ENCODE data around the gene MTFP1.
"Not testable (repeated sequence)": the region's sequence is repeated elsewhere in the genome, so short reads cannot be mapped to it uniquely, and the experiment has no call there.

MTFP1 gene

GRCh38 chr22:30455075-30455840 lies 29.7 kb downstream of the MTFP1 start:
- DNase-seq: no peak

GRCh38 chr22:30457981-30458380 lies 32.4 kb downstream of the MTFP1 start:
- no peak for DNase-seq

- DNase-seq: peak; percentile 14
Observed at GRCh38 chr22:30459181-30460052, 33.8 kb downstream of the MTFP1 start.

GRCh38 chr22:30460147-30460546 lies 34.6 kb downstream of the MTFP1 start:
- no peak for DNase-seq

GRCh38 chr22:30460555-30460954 lies 35.0 kb downstream of the MTFP1 start:
- not testable (repeated sequence) for DNase-seq

GRCh38 chr22:30469165-30469564 lies 43.6 kb downstream of the MTFP1 start:
- DNase-seq: no peak

GRCh38 chr22:30470655-30471054 lies 45.1 kb downstream of the MTFP1 start:
- no peak for DNase-seq

- no peak for DNase-seq
Observed at GRCh38 chr22:30471616-30472318, 46.2 kb downstream of the MTFP1 start, which contains the start of gene SEC14L3. SEC14L3 (minus strand) TSS chr22:30472017; CDS start chr22:30471958, 59 bp downstream.

GRCh38 chr22:30472994-30473720 lies 47.6 kb downstream of the MTFP1 start:
- no peak for DNase-seq

GRCh38 chr22:30474121-30474520 lies 48.6 kb downstream of the MTFP1 start:
- DNase-seq: no peak

GRCh38 chr22:30474683-30475424 lies 49.3 kb downstream of the MTFP1 start:
- DNase-seq: no peak
